GM12874 (cell line): ENCODE results near the gene PLPPR1.

ENCODE experiments used
- TF ChIP-seq, protein P1 (sequence below): IDR thresholded peaks from 2 replicates; pipeline ENCODE4 v1.5.1; 2011; ENCODE audit warnings: low read depth, mild to moderate bottlenecking, control low read depth, low read length, moderate library complexity; ENCODE audit not compliant: insufficient read depth

PLPPR1 gene

DNA sequence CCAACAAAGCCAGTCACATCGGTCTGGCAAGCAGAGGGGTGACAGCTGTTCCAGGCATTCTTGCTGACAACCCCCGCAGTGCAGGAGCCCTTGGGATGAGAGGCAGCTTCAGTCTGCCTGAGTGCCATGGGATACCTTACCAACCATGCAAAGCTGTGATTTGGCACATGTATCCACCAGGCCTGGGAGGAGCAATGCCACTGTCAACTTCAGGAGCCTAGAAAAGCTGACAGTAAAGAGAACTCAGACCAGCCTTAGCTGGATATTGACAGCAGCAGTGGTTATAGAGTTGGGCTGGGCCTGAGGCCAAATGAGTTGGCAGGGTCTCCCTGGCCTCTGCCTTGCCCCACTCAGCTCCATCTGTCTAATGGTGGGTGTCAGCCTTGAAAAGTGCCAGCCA, 10.1 kb upstream of the PLPPR1 start:
- TF ChIP-seq, protein P1, sequence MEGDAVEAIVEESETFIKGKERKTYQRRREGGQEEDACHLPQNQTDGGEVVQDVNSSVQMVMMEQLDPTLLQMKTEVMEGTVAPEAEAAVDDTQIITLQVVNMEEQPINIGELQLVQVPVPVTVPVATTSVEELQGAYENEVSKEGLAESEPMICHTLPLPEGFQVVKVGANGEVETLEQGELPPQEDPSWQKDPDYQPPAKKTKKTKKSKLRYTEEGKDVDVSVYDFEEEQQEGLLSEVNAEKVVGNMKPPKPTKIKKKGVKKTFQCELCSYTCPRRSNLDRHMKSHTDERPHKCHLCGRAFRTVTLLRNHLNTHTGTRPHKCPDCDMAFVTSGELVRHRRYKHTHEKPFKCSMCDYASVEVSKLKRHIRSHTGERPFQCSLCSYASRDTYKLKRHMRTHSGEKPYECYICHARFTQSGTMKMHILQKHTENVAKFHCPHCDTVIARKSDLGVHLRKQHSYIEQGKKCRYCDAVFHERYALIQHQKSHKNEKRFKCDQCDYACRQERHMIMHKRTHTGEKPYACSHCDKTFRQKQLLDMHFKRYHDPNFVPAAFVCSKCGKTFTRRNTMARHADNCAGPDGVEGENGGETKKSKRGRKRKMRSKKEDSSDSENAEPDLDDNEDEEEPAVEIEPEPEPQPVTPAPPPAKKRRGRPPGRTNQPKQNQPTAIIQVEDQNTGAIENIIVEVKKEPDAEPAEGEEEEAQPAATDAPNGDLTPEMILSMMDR = no peak

DNA sequence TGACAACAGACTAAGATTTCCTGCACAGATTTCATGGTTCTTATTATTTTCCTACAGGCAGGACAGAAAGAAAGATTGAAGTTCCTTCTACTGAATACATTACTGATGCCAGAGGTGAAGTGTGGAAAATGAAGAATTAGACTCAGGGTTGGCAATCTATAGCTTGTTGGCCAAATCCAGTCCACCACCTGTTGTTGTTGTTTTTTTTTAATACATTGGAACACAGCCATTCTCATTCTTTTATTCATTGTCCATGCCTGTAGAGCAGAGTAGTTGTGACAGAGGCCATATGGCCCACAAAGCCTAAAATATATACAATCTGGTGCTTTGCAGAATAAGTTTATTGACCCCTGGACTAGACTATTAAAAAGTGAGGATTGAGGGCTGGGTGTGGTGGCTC, 5.8 kb upstream of the PLPPR1 start:
- TF ChIP-seq, protein P1 = no peak

DNA sequence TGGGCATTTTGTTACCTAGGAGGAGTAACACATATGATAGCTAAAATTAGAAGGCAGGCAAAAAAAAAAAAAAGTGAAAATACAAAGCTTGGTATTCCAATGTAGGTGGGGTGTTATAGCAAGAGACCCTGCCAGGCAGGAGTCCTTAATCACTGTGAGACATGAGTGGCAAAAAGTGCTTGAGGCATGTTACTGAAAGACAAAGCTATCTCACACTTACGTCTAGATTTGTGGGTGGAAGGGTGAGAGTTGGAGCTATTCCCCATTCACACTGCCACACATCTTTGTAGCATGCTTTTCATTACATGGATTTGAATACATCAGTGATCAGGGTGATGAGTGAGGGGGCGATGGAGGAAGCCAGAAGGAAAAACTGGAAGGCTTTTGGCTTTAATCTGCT, 2.6 kb upstream of the PLPPR1 start:
- TF ChIP-seq, protein P1 = no peak

DNA sequence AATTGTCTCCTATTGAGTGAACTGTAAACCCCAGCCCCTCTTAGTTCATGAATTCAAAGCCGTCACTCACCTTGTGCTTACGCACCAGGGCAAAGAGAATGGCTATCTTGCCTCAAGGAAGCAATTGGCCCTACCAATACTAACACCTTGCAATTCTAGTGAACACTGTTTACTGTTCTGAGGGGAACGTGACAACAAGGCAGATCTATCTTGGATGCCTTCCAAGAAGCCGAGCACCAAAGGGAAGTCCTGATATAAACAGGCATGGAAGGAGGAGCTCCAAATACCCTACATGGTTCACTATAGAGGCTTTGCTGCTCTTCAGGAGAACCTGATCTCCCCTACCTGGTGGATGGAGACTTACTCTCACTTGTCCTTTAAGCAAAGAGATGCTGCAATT, 1.7 kb upstream of the PLPPR1 start:
- TF ChIP-seq, protein P1 = no peak

DNA sequence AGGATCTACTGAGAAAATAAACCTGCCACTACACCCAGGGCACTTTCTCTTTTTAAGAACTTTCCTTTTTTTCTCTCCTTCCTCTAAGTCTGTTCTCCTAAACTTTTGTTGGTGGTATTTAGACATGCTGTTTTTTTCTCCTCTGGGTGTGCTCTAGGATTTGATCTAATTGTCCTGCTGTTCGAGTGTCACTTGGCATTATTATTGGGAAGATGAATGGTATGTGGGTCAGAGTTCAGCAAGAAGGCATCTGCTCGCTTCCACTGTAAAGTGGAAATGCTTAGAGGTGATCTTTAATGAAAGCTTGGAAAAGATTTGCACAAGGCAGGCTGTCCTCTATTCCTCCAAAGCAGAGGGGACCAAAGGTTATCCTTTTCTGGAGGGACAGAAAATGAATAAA, 1.3 kb upstream of the PLPPR1 start:
- TF ChIP-seq, protein P1 = no peak

DNA sequence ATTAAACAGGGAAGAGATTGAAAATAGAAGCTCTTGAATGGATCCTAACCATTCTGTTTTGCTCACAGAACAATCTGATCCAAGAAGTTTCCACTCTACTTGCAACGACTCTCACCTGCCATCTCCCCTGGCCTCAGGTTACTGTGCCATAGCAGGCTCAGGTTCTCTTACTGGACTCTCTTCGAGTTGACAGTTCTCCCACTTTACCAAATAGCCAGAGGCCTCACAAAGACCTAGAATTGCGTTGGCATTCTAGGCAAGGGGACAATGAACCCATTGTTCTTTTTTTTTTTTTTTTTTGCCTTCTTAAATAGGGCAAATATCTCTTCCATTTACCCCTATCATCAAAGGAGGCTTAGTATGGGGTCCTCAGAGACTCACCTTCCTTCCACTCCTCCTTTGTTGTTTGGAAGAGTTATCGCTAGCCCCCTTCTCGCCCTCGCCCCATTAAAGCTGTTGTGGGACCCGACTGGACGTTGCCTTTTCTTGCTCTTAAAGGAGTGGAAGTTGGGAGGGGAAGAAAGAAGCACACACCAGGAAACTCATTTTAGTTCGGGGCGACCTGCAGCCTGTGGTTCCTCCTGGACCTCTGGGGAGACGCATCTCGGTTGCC, 688 bp upstream of the PLPPR1 start:
- TF ChIP-seq, protein P1 = no peak

DNA sequence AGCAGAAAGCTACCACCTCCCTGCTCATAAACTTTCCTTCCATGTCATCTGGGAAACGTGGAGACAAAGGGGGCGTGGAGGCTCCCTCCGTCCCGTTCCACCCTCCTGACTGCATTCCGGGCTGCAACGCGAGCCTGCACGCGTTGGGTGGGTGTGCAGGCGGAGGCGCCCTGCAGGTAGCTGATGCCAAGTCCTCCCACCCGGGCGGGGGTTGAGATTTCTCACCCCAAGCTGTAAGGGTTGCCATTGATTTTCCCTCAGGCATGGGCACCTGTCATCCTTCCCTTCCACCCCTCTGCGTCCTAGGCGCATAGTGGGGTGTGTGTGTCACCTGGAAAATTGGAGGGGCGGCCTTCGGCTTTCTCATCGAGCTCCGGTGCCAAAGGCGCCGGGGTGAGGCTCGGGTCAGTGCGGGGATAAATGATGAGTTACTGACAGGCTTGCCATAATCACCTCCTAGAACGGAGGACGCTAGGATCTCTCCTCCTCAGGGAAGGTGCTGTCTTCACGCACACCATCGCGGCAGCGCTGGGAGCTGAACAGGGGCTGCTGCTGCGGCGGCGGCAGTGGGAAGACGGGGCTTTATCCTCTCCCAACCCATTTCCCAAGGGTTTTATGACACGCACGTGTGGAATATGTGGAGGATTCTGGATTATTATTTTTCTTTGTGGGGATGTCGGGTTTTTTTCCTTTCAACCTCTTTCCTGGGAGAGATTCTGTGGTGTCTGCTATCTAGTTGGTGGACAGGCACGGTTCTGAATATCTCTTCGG, 973 bp downstream of the PLPPR1 start:
- TF ChIP-seq, protein P1 = no peak

DNA sequence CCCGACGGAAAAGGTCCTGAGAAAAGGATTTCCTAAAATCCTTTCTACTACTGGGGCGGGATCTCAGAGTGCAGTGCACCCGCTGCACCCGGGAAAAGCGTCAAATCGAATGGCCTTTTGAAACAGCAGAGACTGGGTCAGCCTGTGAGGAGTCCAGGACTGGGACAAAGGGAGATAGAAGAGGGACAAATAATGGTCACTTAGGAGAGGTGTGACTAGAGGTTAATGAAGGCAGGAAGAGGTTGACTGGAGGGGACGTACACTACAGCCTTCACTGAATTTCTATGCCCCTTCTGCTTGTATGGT, 1.5 kb downstream of the PLPPR1 start:
- TF ChIP-seq, protein P1 = no peak
